GM23338 (cell line): ENCODE data around the gene IL19.

Experiments
- CREB1 ChIP-seq: fragments of 250-450 bp; sonication (Bioruptor Pico); IDR thresholded peaks from 2 replicates; pipeline ENCODE4 v1.5.0; 2020; ENCODE audit warnings: low read depth, mild to moderate bottlenecking, moderate library complexity
- EZH2 ChIP-seq: fragments of 200-600 bp; sonication (generic); IDR thresholded peaks from one replicate; pipeline ENCODE4 v1.8.0; 2017; ENCODE audit warnings: antibody characterized with exemption, mild to moderate bottlenecking, low read depth; ENCODE audit not compliant: unreplicated experiment
- EZH2phosphoT487 ChIP-seq: fragments of 200-600 bp; sonication (generic); IDR thresholded peaks from one replicate; pipeline ENCODE4 v1.8.1; 2018; ENCODE audit warnings: antibody characterized with exemption; ENCODE audit not compliant: unreplicated experiment
- JUNB ChIP-seq: IDR thresholded peaks from one replicate; pipeline ENCODE4 v1.6.1; 2016; ENCODE audit warnings: antibody characterized with exemption; ENCODE audit not compliant: unreplicated experiment
- NANOG ChIP-seq: IDR thresholded peaks from 2 replicates; pipeline ENCODE4 v1.6.1; 2016; ENCODE audit warnings: antibody characterized with exemption, borderline replicate concordance
- POLR2AphosphoS5 ChIP-seq: IDR thresholded peaks from 2 replicates; pipeline ENCODE4 v1.6.1; 2016; ENCODE audit warnings: antibody characterized with exemption, low read depth
- STAT1 ChIP-seq: IDR thresholded peaks from one replicate; pipeline ENCODE4 v1.6.1; 2016; ENCODE audit warnings: antibody characterized with exemption; ENCODE audit not compliant: unreplicated experiment
- TF ChIP-seq, protein P1 (sequence below), 2 experiments: fragments of 200-600 bp in 1 of 2; sonication (generic) in 1 of 2; conservative IDR thresholded peaks; 2 replicates each; pipeline versions ENCODE4 v1.5.1 to v1.6.1; 2016 to 2017; ENCODE audit warnings: antibody characterized with exemption in 2 of 2, low read depth in 2 of 2, mild to moderate bottlenecking in 2 of 2, moderate library complexity in 1 of 2
- TF ChIP-seq, protein P2 (sequence below): IDR thresholded peaks from one replicate; pipeline ENCODE4 v1.6.1; 2018; ENCODE audit warnings: antibody characterized with exemption; ENCODE audit not compliant: unreplicated experiment

DNA sequence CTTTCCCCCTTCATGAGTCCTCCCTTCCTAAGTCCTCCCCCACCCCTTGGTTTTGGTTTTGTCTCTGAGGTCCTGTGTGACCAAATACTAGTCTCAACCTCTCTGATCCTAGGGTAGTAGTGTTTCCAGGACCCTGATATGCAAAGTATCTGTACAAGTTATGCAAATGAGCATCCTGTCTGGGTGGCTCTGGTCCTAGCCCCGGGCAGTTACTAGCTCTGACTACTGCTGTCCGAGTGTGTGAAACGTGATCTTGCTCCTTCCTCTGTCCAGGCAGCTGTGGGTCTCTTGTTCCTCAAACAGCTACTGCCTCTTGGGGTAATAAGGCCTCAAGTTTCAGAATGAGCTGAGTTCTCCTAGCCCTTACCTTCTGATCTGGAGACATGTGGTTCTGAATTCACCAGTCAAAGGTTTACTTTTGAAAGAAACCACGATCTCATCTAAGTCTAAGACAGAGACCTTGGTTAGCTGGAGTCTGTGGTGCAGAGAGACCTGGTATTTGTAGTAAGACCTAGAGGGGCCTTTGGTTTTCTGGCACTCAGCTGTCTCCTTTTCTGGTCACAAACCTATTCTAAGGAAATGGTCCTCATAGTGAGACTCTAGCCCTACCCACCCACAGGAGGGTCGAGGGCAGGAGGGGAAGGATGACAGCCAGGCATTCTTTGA is 31.0 kb upstream of the IL19 start:
- TF ChIP-seq, protein P1, sequence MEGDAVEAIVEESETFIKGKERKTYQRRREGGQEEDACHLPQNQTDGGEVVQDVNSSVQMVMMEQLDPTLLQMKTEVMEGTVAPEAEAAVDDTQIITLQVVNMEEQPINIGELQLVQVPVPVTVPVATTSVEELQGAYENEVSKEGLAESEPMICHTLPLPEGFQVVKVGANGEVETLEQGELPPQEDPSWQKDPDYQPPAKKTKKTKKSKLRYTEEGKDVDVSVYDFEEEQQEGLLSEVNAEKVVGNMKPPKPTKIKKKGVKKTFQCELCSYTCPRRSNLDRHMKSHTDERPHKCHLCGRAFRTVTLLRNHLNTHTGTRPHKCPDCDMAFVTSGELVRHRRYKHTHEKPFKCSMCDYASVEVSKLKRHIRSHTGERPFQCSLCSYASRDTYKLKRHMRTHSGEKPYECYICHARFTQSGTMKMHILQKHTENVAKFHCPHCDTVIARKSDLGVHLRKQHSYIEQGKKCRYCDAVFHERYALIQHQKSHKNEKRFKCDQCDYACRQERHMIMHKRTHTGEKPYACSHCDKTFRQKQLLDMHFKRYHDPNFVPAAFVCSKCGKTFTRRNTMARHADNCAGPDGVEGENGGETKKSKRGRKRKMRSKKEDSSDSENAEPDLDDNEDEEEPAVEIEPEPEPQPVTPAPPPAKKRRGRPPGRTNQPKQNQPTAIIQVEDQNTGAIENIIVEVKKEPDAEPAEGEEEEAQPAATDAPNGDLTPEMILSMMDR (conservative IDR thresholded peaks at IDR 0.05; ENCODE audit: low read depth in 2 of 2) = no peak
- no peak for TF ChIP-seq EZH2phosphoT487
- no peak for TF ChIP-seq POLR2AphosphoS5
- no peak for TF ChIP-seq NANOG
- TF ChIP-seq STAT1 = no peak
- no peak for TF ChIP-seq CREB1 (CRISPR knock-in tag)
- no peak for TF ChIP-seq EZH2
- TF ChIP-seq, protein P2, sequence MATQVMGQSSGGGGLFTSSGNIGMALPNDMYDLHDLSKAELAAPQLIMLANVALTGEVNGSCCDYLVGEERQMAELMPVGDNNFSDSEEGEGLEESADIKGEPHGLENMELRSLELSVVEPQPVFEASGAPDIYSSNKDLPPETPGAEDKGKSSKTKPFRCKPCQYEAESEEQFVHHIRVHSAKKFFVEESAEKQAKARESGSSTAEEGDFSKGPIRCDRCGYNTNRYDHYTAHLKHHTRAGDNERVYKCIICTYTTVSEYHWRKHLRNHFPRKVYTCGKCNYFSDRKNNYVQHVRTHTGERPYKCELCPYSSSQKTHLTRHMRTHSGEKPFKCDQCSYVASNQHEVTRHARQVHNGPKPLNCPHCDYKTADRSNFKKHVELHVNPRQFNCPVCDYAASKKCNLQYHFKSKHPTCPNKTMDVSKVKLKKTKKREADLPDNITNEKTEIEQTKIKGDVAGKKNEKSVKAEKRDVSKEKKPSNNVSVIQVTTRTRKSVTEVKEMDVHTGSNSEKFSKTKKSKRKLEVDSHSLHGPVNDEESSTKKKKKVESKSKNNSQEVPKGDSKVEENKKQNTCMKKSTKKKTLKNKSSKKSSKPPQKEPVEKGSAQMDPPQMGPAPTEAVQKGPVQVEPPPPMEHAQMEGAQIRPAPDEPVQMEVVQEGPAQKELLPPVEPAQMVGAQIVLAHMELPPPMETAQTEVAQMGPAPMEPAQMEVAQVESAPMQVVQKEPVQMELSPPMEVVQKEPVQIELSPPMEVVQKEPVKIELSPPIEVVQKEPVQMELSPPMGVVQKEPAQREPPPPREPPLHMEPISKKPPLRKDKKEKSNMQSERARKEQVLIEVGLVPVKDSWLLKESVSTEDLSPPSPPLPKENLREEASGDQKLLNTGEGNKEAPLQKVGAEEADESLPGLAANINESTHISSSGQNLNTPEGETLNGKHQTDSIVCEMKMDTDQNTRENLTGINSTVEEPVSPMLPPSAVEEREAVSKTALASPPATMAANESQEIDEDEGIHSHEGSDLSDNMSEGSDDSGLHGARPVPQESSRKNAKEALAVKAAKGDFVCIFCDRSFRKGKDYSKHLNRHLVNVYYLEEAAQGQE = no peak
- no peak for TF ChIP-seq JUNB
